ENCODE measurements around the gene PNPO. TPM values are rescaled to one million over a fixed set of nuclear protein-coding genes. Genes with fewer than 3 reads are reported as not detected.

PNPO gene
- 24.0 to 27.5 TPM (median 24.5 TPM) in 5 replicates for total RNA-seq (2022; extraction: Qiagen RNA extraction)

GRCh38 chr17:47941246-47942095 is at the start of gene PNPO:
Gene PNPO (plus strand): TSS chr17:47941571. CDS start chr17:47941676, 105 bp downstream.

DNA sequence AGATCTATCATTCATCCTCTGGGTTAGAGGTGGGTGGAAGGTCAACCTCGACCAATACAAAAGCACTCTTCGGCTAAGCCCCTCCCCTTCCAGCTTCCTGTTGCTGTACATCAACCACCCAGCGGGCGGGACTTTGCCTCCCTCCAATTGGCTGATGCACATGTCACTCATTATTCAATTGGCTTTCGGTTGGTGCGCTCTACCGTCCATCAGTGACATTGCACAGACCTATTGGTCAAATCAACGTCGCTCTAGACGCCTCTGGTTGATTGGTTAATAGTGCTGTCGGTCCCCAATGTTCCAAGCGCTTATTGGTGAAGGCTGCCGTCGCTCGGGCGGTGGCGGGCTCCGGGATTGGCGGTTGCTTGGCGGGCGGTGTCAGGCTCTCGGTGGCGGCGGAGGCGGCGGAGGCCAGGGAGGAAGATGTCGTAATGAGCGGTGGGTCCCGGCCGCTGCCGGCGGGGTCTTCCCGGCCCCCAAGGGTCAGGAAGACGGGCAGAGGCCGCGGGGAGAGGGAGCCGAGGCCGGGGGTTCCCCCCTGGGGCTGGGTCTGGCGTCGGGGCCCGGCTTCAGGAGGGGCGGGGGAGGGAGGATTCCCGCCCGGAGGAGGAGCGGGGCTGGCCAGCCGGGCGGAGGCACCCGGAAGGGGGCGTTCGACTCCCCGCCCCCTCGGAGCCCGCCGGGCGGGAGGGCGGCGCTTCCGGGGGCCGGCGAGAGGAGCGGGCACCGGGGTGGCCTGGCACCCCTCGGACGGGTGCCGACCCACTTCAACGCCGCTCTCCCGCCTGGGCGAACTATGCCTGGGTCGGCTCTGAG is 45.3 kb upstream of the PNPO start, which contains the start of gene SP2:
Gene SP2, plus strand, starts transcription at position 381 of the 816 bp plus-strand sequence. Its CDS starts 51 bp downstream, at position 432.

DNA sequence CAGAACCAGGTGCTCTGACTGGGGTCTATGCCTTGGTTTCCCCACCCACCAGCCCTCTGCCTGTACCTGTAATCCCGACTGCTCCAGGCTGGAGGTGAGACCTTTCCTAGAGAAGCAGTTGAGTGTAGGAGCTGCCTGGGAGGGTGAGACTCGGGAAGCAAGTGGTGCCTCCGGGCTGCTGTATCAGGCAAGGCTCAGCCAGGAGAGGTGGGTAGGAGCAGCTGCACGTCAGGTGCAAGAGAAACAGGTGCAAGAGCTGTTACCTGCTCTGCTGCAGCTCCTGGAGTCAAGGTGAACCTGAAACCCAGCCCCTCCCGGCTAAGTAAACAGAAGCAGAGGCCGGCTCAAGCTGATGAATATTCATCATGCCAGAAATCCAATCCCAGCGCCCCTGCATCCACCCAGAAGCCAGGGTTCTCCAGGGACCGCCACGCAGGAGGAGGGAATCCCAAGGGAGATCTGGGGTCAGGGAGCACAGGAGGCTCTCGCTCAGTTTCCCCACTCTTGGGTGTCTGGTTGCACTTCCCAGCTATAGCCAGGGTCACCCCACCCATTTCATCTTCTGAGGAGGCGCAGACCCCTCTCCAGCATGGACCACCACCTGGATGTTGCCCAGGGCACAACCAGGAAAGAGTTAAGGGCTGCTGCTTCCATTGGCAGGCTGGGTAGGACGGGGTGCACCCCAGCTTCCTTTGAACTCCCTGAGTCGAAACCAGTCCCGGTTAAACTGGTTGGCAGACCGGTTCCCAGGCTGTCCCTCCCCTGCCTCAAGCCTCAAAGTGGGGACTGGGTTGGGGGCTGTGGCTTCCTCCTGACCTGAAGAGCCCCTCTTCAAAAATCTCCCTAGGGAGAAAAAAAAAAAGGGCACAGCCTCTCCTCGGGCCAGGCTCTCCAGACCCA is 16.5 kb downstream of the PNPO start, which contains the start of gene PRR15L:
Gene PRR15L, minus strand, starts transcription at position 293 of the 900 bp plus-strand sequence. CDS start 4,649 bp downstream, outside the sequence.

GRCh38 chr17:47970725-47971499 is 29.5 kb downstream of the PNPO start, which contains the start of gene CDK5RAP3:
Gene CDK5RAP3 (plus strand): TSS chr17:47971113. CDS start chr17:47971147, 34 bp downstream.

Other genes with a start within 250 kb of the PNPO start
- 3.9 to 5.8 TPM (median 4.8 TPM) in 5 replicates for gene TBKBP1, start 247.4 kb upstream of the PNPO start, total RNA-seq (2022; extraction: Qiagen RNA extraction)
- 0.18 to 0.25 TPM (median 0.23 TPM) in 5 replicates for gene TBX21, start 208.3 kb upstream of the PNPO start, total RNA-seq (2022; extraction: Qiagen RNA extraction)
- gene OSBPL7, start 119.8 kb upstream of the PNPO start, total RNA-seq (2022; extraction: Qiagen RNA extraction): 12.2 to 17.8 TPM (median 15.8 TPM) in 5 replicates
- gene MRPL10, start 110.0 kb upstream of the PNPO start, total RNA-seq (2022; extraction: Qiagen RNA extraction): 90.4 to 118 TPM (median 92.1 TPM) in 5 replicates
- gene LRRC46, start 109.9 kb upstream of the PNPO start, total RNA-seq (2022; extraction: Qiagen RNA extraction): 2.7 to 3.7 TPM (median 3.2 TPM) in 5 replicates
- 31.9 to 40.2 TPM (median 38.2 TPM) in 5 replicates for gene SCRN2, start 100.3 kb upstream of the PNPO start, total RNA-seq (2022; extraction: Qiagen RNA extraction)
- gene SP6, start 90.4 kb upstream of the PNPO start, total RNA-seq (2022; extraction: Qiagen RNA extraction): 7.6 to 7.8 TPM (median 7.7 TPM) in 5 replicates
- gene SP2, start 45.3 kb upstream of the PNPO start, total RNA-seq (2022; extraction: Qiagen RNA extraction): 17.8 to 19.3 TPM (median 18.3 TPM) in 5 replicates
- 3.1 to 3.9 TPM (median 3.5 TPM) in 5 replicates for gene PRR15L, start 16.3 kb downstream of the PNPO start, total RNA-seq (2022; extraction: Qiagen RNA extraction)
- 99.9 to 126 TPM (median 107 TPM) in 5 replicates for gene CDK5RAP3, start 29.5 kb downstream of the PNPO start, total RNA-seq (2022; extraction: Qiagen RNA extraction)
- gene COPZ2, start 96.2 kb downstream of the PNPO start, total RNA-seq (2022; extraction: Qiagen RNA extraction): 12.0 to 20.8 TPM (median 16.8 TPM) in 5 replicates
- 114 to 133 TPM (median 123 TPM) in 5 replicates for gene NFE2L1, start 106.8 kb downstream of the PNPO start, total RNA-seq (2022; extraction: Qiagen RNA extraction)
- 72.5 to 99.4 TPM (median 76.2 TPM) in 5 replicates for gene CBX1, start 159.9 kb downstream of the PNPO start, total RNA-seq (2022; extraction: Qiagen RNA extraction)
- gene SNX11, start 166.2 kb downstream of the PNPO start, total RNA-seq (2022; extraction: Qiagen RNA extraction): 26.6 to 30.3 TPM (median 27.1 TPM) in 5 replicates